GM18505 (cell line): ENCODE measurements around the gene ADARB1.

Experiments used
- ATAC-seq: cut with Tn5 transposase; IDR thresholded peaks from one replicate; pipeline ENCODE4 v1.9.1; 2021; ENCODE audit not compliant: unreplicated experiment
- POLR2A ChIP-seq: IDR thresholded peaks from 4 replicates; pipeline ENCODE4 v1.6.1; 2011; ENCODE audit warnings: borderline replicate concordance; ENCODE audit not compliant: insufficient read depth, insufficient read length; ENCODE audit errors: extremely low read depth

The ADARB1 gene

DNA sequence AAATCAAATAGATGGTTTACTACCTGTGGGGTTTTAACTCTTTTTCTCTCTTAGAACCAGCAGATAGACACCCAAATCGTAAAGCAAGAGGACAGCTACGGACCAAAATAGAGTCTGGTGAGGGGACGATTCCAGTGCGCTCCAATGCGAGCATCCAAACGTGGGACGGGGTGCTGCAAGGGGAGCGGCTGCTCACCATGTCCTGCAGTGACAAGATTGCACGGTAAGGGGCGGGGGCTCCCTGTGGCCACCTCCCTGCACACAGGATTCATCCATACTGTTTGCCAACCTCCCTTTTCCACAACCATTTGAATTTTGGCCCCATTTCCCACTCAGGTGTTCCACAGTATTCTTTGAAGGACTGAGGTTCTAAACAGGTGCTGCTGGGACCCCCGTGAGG lies 110.5 kb downstream of the ADARB1 start:
- ATAC-seq, result no peak
- no peak for TF ChIP-seq POLR2A

GRCh38 chr21:45186709-45187108 lies 112.3 kb downstream of the ADARB1 start:
- ATAC-seq, result no peak
- no peak for TF ChIP-seq POLR2A

- ATAC-seq, result no peak
- no peak for TF ChIP-seq POLR2A
Observed at GRCh38 chr21:45187646-45188045, 113.3 kb downstream of the ADARB1 start.

DNA sequence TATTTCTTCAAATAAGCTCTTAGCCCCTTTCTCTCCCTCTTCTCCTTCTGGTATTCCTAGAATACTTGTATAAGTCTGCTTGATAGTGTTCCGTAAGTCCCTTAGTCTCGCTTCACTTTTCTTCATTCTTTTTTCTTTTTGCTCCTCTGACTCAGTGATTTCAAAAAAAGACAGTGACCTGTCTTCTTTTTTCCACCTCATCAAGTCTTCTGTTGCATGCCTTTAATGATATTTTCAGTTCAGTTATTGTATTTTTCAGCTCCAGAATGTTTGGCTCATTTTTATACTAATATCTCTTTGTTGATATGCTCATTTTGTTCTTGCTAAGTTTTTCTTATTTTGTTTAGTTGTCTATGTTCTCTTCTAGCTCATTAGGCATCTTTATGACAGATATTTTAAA lies 115.6 kb downstream of the ADARB1 start:
- no peak for TF ChIP-seq POLR2A

GRCh38 chr21:45192332-45192731 lies 118.0 kb downstream of the ADARB1 start:
- no peak for TF ChIP-seq POLR2A
- ATAC-seq, result no peak

More for the DNA sequence above, 115.6 kb downstream of the ADARB1 start:
- no peak for ATAC-seq

DNA sequence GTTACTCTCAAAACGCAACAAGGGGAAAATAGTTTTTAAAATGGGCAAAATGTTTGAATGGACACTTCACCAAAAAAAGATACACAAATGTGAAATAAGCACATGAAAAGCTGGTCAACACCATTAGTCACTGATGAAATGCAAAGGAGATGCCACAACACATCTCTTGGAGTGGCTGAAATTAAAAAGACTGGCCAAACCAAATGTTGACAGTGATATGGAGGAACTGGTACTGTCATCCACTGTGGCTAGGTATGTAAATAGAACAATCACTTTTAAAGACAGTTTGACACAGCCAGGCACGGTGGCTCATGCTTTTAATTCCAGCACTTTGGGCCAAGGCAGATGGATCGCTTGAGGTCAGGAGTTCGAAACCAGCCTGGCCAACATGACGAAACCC lies 122.2 kb downstream of the ADARB1 start:
- no peak for TF ChIP-seq POLR2A
- no peak for ATAC-seq

- no peak for TF ChIP-seq POLR2A
- ATAC-seq, result no peak
Observed at GRCh38 chr21:45199201-45199600, 124.8 kb downstream of the ADARB1 start.

DNA sequence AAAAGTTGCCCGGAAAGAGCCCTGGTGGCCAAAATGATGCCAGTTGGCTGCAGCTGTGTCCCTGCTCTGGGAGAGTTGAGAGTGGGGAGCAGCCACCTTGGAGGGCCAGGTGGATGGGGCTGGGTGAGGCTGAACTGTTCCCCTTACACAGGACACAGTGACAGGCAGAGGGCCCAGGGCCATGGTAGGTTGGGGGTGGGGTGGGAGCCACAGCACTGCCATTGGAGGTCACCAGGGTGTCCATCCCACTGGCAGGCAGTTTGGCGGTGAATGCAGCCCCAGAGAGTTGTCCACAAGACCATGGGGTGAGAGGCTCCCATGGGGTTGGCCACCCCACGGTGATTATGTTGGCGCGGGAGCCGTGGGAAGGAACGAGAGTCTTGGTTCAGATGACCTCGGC lies 125.7 kb downstream of the ADARB1 start:
- ATAC-seq, result no peak
- no peak for TF ChIP-seq POLR2A

DNA sequence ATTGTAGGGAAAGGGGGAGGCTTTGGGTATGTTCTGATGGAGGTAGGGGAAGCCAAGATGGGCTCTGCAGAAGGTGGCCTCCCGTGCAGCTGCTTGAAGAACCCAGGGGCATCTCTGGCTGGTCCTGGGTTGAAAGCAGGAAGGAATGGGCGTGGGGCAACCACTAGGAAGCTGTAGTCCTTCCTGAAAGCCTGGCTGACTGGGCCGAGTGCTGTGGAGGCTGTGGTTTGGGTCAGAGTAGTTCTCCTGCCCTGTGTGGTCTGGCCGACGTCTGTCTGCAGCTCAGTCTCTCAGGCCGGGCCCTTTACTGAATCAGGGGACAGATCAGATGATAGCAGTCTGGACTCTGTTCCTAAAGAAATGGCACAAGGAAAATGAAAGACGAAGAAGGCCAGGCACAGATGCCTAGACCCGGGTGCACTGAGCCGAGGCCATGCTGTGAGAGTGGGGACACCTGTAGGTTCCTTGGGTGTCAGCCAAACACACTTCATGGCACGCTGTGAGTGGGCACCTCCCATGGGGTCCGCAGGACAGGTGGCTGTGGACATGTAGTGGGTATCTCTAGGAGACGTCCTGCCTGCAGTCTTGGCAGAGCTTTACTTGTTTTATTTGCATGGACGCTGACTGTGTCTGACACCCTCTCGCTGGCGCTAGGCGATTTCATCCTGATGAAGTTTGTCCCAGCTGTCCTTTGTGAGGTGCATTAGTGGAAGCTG lies 126.4 kb downstream of the ADARB1 start:
- ATAC-seq, result no peak
- no peak for TF ChIP-seq POLR2A

GRCh38 chr21:45202344-45202743 lies 128.0 kb downstream of the ADARB1 start:
- ATAC-seq, result no peak
- no peak for TF ChIP-seq POLR2A

GRCh38 chr21:45202889-45203288 lies 128.5 kb downstream of the ADARB1 start:
- ATAC-seq, result no peak
- TF ChIP-seq POLR2A, result no peak

- TF ChIP-seq POLR2A, result no peak
- no peak for ATAC-seq
Observed at GRCh38 chr21:45203983-45204382, 129.6 kb downstream of the ADARB1 start.

- ATAC-seq, result no peak
- no peak for TF ChIP-seq POLR2A
Observed at GRCh38 chr21:45204395-45204794, 130.0 kb downstream of the ADARB1 start.

- ATAC-seq, result no peak
- no peak for TF ChIP-seq POLR2A
Observed at GRCh38 chr21:45207839-45208626, 133.7 kb downstream of the ADARB1 start.

- ATAC-seq, result no peak
- no peak for TF ChIP-seq POLR2A
Observed at GRCh38 chr21:45208627-45208951, 134.2 kb downstream of the ADARB1 start.

DNA sequence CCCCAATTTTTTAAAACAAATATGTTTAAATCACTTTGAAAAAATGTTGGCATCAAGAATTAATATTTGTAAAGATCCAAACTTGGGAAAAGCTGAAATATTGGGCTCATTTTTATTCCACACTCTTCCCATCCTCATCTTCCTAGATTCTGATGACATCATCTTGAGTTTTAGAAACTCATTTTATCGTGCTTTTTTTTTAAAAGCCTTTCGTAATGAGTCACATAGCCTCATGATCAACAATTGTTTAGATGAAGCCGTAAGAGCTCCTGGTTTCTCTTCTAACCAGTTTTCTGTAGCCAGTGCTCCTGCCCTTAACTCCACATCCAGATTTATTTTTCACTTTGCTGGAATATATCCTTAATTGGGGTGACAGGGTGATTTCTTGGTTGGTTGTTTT lies 134.7 kb downstream of the ADARB1 start:
- TF ChIP-seq POLR2A, result no peak
- ATAC-seq, result no peak
